Calu3 (cell line): ENCODE measurements around the gene OR2W3. TPM values are rescaled to one million over a fixed set of nuclear protein-coding genes. Genes with fewer than 3 reads are reported as not detected.

Experiments used
- BruUV-seq: library from RNA; stranded (reverse); fragments of 400-500 nt; replicated peaks from 2 replicates; lab custom pipeline; 2021; lab: Mats Ljungman, UMichigan
- CTCF ChIA-PET: fragments of 300-600 bp; sonication (Branson Sonifier 250); formaldehyde crosslinking; loops from one replicate; lab custom pipeline; 2022; ENCODE audit warnings: antibody characterized with exemption; lab: Charles Lee
- DNase-seq: peaks from one replicate; pipeline ENCODE4 v3.0.0; 2022
- H3K27ac Mint-ChIP-seq: one replicate; pipeline ENCODE4 v1.8.0; 2022; ENCODE audit warnings: mixed read lengths; ENCODE audit not compliant: unreplicated experiment
- H3K27me3 Mint-ChIP-seq: one replicate; pipeline ENCODE4 v1.8.0; 2022; ENCODE audit warnings: mixed read lengths; ENCODE audit not compliant: unreplicated experiment
- H3K36me3 Mint-ChIP-seq: one replicate; pipeline ENCODE4 v1.8.0; 2022; ENCODE audit warnings: mild to moderate bottlenecking, moderate library complexity, mixed read lengths; ENCODE audit not compliant: insufficient read depth, unreplicated experiment
- H3K4me1 Mint-ChIP-seq: one replicate; pipeline ENCODE4 v1.8.0; 2022; ENCODE audit warnings: mild to moderate bottlenecking, low read depth, mixed read lengths; ENCODE audit not compliant: unreplicated experiment
- H3K4me3 Mint-ChIP-seq: one replicate; pipeline ENCODE4 v1.8.0; 2022; ENCODE audit warnings: mild to moderate bottlenecking, low read depth, moderate library complexity, mixed read lengths; ENCODE audit not compliant: unreplicated experiment
- H3K9me3 Mint-ChIP-seq: one replicate; pipeline ENCODE4 v1.8.0; 2022; ENCODE audit warnings: low read depth, mixed read lengths; ENCODE audit not compliant: unreplicated experiment
- CTCF ChIP-seq: fragments of 200-600 bp; IDR thresholded peaks from one replicate; pipeline ENCODE4 v1.8.0; 2022; ENCODE audit warnings: antibody characterized with exemption; ENCODE audit not compliant: unreplicated experiment
- intact Hi-C: fragments of 100-400 bp; cut with micrococcal nuclease; formaldehyde crosslinking; loops from one replicate; pipeline ENCODE4 v1.10.0; 2022; ENCODE audit not compliant: unreplicated experiment
- total RNA-seq: library from RNA; stranded (reverse); gene quantifications from 2 replicates; pipeline ENCODE4 v1.2.3, GENCODE V29; 2022

The OR2W3 gene
- total RNA-seq, 1 experiment from 2014 or later = not detected

- no TSS peak for BruUV-seq
- no peaks in the 10 kb centered on the region for H3K36me3 Mint-ChIP-seq
- H3K9me3 Mint-ChIP-seq = peaks cover 24% of the 10 kb centered on the region
- no peaks in the 10 kb centered on the region for H3K27me3 Mint-ChIP-seq
- intact Hi-C loops = no loop called here
- no peak for TF ChIP-seq CTCF
- H3K4me3 Mint-ChIP-seq = no peak overlapping the region
- CTCF ChIA-PET = no interaction called here
- no peak overlapping the region for H3K27ac Mint-ChIP-seq
- no peak for DNase-seq
- no peaks in the 10 kb centered on the region for H3K4me1 Mint-ChIP-seq
These were observed 19.7 kb downstream of the OR2W3 start for GRCh38 chr1:247914941-247915662.

DNA sequence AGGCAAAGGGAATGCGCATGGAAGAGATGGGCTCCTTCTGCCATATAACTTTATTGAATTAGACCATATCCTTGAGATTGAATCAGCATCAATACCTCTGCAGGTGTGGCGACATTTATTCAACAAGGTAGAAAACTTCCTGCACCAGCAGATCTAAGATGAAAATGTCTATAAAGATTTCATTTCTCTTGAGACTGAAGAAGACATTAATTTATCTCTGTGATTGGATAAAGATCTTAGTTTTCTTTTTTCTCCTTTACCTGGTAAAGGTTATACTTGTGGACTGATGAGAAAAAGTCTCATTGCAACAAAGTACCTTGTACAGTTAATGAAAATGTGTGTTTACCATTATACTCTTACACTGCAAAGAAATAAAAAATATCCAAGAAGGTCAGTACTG is 24.6 kb downstream of the OR2W3 start, which contains the start of gene OR2T8:
OR2T8 (plus strand) TSS at position 301 of the 400 bp plus-strand sequence. CDS start 766 bp downstream, outside the sequence.
- BruUV-seq = no TSS peak
- peaks cover 20% of the 10 kb centered on the region for H3K9me3 Mint-ChIP-seq
- CTCF ChIA-PET = no interaction called here
- H3K4me3 Mint-ChIP-seq = no peak within 1 kb of the TSS
- no peaks in the 10 kb centered on the region for H3K4me1 Mint-ChIP-seq
- H3K36me3 Mint-ChIP-seq = no peaks in the 10 kb centered on the region
- no peak for DNase-seq
- intact Hi-C loops = no loop called here
- H3K27ac Mint-ChIP-seq = no peak within 1 kb of the TSS
- no peak for TF ChIP-seq CTCF
- H3K27me3 Mint-ChIP-seq = no peaks in the 10 kb centered on the region

DNA sequence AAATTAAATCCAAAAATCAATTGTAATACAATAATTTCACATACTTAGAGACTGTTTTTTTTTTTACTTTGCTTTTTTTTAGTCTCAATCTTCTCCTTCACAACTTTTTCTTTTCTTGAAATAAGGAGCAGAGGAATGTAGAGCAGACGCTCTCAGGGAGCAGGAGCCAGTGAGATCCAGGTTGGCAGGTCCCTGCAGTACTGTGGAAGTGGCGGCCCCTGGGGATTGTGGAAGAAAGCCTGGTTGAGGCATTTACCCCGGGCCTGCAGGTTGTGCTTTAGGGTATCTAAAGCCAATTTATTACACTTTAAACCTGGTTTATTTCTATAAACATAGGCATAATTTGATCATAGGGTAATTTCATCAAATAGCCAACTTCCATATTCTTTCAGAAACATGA is 28.6 kb downstream of the OR2W3 start:
- peaks cover 21% of the 10 kb centered on the region for H3K9me3 Mint-ChIP-seq
- H3K36me3 Mint-ChIP-seq = no peaks in the 10 kb centered on the region
- no peaks in the 10 kb centered on the region for H3K27me3 Mint-ChIP-seq
- TF ChIP-seq CTCF = no peak
- H3K4me1 Mint-ChIP-seq = no peaks in the 10 kb centered on the region
- no peak for DNase-seq
- no TSS peak for BruUV-seq
- no peak overlapping the region for H3K4me3 Mint-ChIP-seq
- intact Hi-C loops = no loop called here
- CTCF ChIA-PET = no interaction called here
- H3K27ac Mint-ChIP-seq = no peak overlapping the region

- Mint-ChIP-seq H3K36me3 (no peaks in the 10 kb centered on the region), H3K27me3 (no peaks in the 10 kb centered on the region), H3K4me3 (no peak within 1 kb of the TSS), H3K4me1 (no peaks in the 10 kb centered on the region), H3K27ac (no peak within 1 kb of the TSS), H3K9me3 (peaks cover 21% of the 10 kb centered on the region)
- BruUV-seq = no TSS peak
- DNase-seq = no peak
- TF ChIP-seq CTCF = no peak
- CTCF ChIA-PET = no interaction called here
- intact Hi-C loops = no loop called here
These were observed 29.5 kb downstream of the OR2W3 start, which contains the start of gene OR2AJ1 for GRCh38 chr1:247924868-247925267. Gene OR2AJ1, plus strand, starts transcription at chr1:247924889. Its CDS starts 8,880 bp downstream, at chr1:247933769.
